Activated T-helper 17 cell treated with anti-CD3 and anti-CD28 coated beads, Interleukin-2, amount 50 U/mL, for 72 hours (primary cell): ENCODE measurements around the gene IL11RA. TPM values are rescaled to one million over a fixed set of nuclear protein-coding genes. Genes with fewer than 3 reads are reported as not detected.
A peak's percentile ranks its signal among the peaks of the same experiment; 100 is the strongest.

Source experiments
- ATAC-seq: fragments of 150-1000 bp; cut with Tn5 transposase; replicated peaks from 2 replicates; pipeline ENCODE4 v1.10.0; 2021; ENCODE audit warnings: mild to moderate bottlenecking, moderate library complexity
- H3K27ac Mint-ChIP-seq: one replicate; pipeline ENCODE4 v1.8.0; 2022; ENCODE audit warnings: mixed read lengths
- H3K27me3 Mint-ChIP-seq: one replicate; pipeline ENCODE4 v1.8.0; 2022; ENCODE audit warnings: mixed read lengths
- H3K36me3 Mint-ChIP-seq: one replicate; pipeline ENCODE4 v1.8.0; 2022; ENCODE audit warnings: low read depth, mild to moderate bottlenecking, mixed read lengths
- H3K4me1 Mint-ChIP-seq: one replicate; pipeline ENCODE4 v1.8.0; 2022; ENCODE audit warnings: mixed read lengths
- H3K4me3 Mint-ChIP-seq: one replicate; pipeline ENCODE4 v1.8.0; 2022; ENCODE audit warnings: mild to moderate bottlenecking, mixed read lengths
- H3K9me3 Mint-ChIP-seq: one replicate; pipeline ENCODE4 v1.8.0; 2022; ENCODE audit warnings: mixed read lengths
- total RNA-seq, 2 donors: library from RNA; stranded (reverse); gene quantifications; one replicate each; pipeline ENCODE4 v1.2.3, GENCODE V29; 2022

Gene IL11RA
- total RNA-seq, 2 donors from 2014 or later = 30.4 to 48.9 TPM

- Mint-ChIP-seq H3K4me1 (peaks cover 18% of the 10 kb centered on the region), H3K36me3 (no peaks in the 10 kb centered on the region), H3K27ac (no peak overlapping the region), H3K9me3 (no peaks in the 10 kb centered on the region), H3K27me3 (peaks cover 45% of the 10 kb centered on the region), H3K4me3 (peak overlapping the region; percentile 38)
- ATAC-seq = no peak
Measured at GRCh38 chr9:34623374-34624235, 28.4 kb upstream of the IL11RA start.

GRCh38 chr9:34624475-34625185, 27.4 kb upstream of the IL11RA start:
- ATAC-seq = no peak
- H3K4me3 Mint-ChIP-seq = no peak overlapping the region
- no peaks in the 10 kb centered on the region for H3K9me3 Mint-ChIP-seq
- H3K4me1 Mint-ChIP-seq = peaks cover 12% of the 10 kb centered on the region
- H3K27ac Mint-ChIP-seq = no peak overlapping the region
- peaks cover 50% of the 10 kb centered on the region for H3K27me3 Mint-ChIP-seq
- no peaks in the 10 kb centered on the region for H3K36me3 Mint-ChIP-seq

- no peak overlapping the region for H3K4me3 Mint-ChIP-seq
- H3K36me3 Mint-ChIP-seq = no peaks in the 10 kb centered on the region
- no peak for ATAC-seq
- peaks cover 52% of the 10 kb centered on the region for H3K27me3 Mint-ChIP-seq
- no peak overlapping the region for H3K27ac Mint-ChIP-seq
- no peaks in the 10 kb centered on the region for H3K9me3 Mint-ChIP-seq
- peaks cover 8% of the 10 kb centered on the region for H3K4me1 Mint-ChIP-seq
Measured at GRCh38 chr9:34625186-34625486, 26.8 kb upstream of the IL11RA start.

DNA sequence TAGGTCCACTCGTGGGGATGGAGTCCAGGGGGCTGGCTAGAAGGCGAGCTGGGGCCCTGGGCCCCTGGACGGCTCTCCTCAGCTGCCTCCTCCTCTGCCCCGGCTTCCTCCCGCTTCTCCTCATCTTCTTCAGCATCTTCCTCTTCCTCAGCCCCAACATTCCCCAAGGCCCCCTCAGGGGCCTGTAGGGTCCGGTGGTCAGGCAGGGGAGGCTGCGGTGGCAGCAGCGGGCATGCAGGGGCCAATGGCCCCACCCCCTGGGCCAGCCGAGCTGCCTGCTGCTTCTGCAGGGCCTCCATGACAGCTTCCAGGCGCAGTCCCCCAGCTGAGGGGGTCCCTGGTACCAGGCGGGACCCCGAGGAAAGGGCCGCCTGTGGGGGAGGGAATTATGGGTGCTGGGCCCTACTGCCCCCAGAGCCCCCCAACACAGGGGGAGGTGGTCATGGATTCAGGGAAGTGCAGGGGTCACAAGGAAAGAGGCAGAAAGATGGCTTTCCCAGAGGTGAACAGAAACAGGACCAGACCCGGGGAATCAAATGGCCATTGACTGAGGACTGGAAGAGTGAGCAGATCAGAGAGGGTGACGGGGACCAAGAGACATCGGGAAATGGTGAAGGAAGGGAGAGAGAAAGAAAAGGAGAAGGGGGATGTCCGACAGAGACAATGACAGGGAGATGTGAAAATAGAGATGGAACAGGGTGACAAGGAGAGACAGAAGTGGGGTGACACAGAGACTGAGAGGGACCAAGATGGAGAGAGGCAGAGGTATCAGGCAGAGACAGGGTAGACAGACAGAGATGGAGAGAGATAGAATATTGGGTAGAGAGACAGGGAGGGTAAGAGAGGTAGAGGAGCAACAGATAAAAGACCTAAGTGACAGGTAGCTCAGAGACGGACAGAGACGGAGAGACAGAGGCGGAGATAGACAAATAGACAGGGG, 24.0 kb upstream of the IL11RA start:
- no peak for ATAC-seq
- peak overlapping the region; percentile 72 for H3K4me3 Mint-ChIP-seq
- H3K36me3 Mint-ChIP-seq = no peaks in the 10 kb centered on the region
- no peaks in the 10 kb centered on the region for H3K9me3 Mint-ChIP-seq
- H3K27ac Mint-ChIP-seq = no peak overlapping the region
- peaks cover 50% of the 10 kb centered on the region for H3K27me3 Mint-ChIP-seq
- peaks cover 12% of the 10 kb centered on the region for H3K4me1 Mint-ChIP-seq

- Mint-ChIP-seq H3K4me3 (peak within 1 kb of the TSS; percentile 72), H3K27me3 (peaks cover 45% of the 10 kb centered on the region), H3K9me3 (no peaks in the 10 kb centered on the region), H3K36me3 (no peaks in the 10 kb centered on the region), H3K4me1 (peaks cover 12% of the 10 kb centered on the region), H3K27ac (no peak within 1 kb of the TSS)
- peak; percentile 88 for ATAC-seq
Measured at GRCh38 chr9:34628656-34629490, 23.1 kb upstream of the IL11RA start, which contains the start of gene ARID3C. Gene ARID3C, minus strand, starts transcription at chr9:34629066. Its CDS starts 1,052 bp downstream, at chr9:34628014.

GRCh38 chr9:34629491-34629808, 22.5 kb upstream of the IL11RA start:
- Mint-ChIP-seq H3K27ac (no peak overlapping the region), H3K27me3 (peaks cover 42% of the 10 kb centered on the region)
- no peak for ATAC-seq

DNA sequence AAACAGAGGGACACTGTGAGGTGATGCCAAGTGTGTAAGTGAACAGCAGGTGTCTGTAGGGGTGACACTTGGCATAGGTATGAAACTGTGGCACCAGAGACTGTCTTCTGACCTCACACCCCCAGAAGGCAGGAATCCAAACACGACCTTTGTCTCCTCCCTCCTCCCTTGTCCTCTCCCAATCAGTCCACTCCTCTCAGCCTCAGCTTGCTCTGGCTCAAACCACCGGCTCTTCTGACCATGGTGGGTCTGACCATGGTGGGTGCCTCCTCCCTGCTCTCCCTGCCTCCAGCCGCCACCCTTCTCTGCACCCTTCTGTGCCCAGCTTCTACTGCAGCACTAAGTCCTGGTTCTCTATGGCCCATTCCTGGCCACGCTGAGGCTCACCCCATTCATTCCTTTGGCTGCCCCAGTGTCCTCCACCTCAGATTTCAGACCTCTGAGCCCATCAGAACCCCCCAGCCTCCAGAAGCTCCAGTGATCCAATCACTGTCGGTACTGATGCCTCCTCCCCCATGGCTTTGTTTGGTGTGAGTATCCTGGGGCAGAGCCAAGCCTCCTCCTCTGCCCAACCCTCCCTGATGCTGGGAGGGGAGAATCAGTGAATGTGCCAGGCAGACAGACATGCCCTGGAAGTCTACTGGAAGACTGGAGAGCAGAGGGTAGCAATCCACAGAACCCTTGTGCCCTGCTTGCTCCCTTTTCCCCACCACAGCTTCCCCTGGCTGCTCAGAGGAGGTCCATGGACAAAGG, 21.4 kb upstream of the IL11RA start:
- Mint-ChIP-seq H3K9me3 (no peaks in the 10 kb centered on the region), H3K4me3 (peak overlapping the region; percentile 72), H3K27ac (no peak overlapping the region), H3K36me3 (peaks cover 17% of the 10 kb centered on the region), H3K4me1 (peaks cover 16% of the 10 kb centered on the region), H3K27me3 (peaks cover 39% of the 10 kb centered on the region)
- no peak for ATAC-seq

More at GRCh38 chr9:34629491-34629808, 22.5 kb upstream of the IL11RA start:
- Mint-ChIP-seq H3K9me3 (no peaks in the 10 kb centered on the region), H3K4me1 (peaks cover 12% of the 10 kb centered on the region), H3K36me3 (peaks cover 6% of the 10 kb centered on the region), H3K4me3 (peak overlapping the region; percentile 72)

DNA sequence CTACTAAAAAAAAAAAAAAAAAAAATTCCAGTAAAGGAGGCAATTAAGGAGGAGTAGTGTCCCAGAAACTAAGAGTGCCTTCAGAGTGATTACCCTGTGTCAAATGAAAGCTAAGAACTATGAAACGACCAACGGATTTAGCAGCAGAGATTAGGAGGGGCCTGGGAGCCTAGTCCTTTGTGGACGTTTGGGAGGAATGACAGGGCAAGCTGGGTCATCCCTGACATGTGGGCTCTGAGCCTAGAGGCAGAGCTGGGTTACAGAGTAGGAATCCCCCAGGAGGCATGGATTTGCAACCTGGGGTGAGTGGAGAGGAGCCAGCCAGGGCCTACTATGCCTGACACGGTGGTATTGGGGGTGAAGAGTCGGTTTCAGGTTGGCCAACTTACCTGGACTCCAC, 18.8 kb upstream of the IL11RA start:
- ATAC-seq = no peak
- peaks cover 18% of the 10 kb centered on the region for H3K27me3 Mint-ChIP-seq

DNA sequence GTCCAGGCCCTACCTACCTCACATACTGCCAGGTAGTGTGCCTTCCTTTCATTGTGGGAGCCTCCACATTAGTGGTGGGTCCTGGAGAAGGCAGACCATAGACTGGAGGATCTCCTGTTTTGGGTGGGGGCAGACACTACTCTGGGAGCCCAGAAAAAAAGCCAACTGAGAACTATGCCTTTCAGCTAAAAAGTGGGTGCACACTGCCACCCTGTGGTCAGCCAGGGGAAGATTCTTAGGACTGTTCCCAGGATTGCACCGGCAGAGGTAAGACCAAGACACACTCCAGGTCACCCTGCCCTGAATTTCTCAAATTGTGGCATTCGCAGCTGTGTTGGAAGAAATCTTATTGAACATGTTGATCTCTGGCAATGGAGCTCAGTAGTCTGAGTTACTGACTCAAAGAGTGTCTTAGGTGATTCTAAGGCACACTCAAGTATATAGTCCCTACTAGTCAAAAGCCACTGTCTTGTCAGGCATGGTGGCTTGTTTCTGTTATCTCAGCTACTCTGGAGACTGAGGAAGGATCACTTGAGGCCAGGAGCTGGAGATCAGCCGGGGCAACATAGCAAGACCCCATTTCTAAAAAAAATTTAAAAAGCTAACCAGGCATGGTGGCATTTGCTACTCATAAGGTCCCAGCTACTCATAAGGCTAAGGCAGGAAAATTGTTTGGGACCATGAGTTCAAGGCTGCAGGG, 18.0 kb upstream of the IL11RA start:
- H3K27me3 Mint-ChIP-seq = peaks cover 12% of the 10 kb centered on the region
- no peaks in the 10 kb centered on the region for H3K9me3 Mint-ChIP-seq
- H3K27ac Mint-ChIP-seq = no peak overlapping the region
- H3K4me1 Mint-ChIP-seq = peaks cover 21% of the 10 kb centered on the region
- H3K36me3 Mint-ChIP-seq = peaks cover 32% of the 10 kb centered on the region
- ATAC-seq = peak; percentile 20
- no peak overlapping the region for H3K4me3 Mint-ChIP-seq

More for the DNA sequence above, 18.8 kb upstream of the IL11RA start:
- Mint-ChIP-seq H3K9me3 (no peaks in the 10 kb centered on the region), H3K4me1 (peaks cover 21% of the 10 kb centered on the region), H3K27ac (no peak overlapping the region), H3K36me3 (peaks cover 32% of the 10 kb centered on the region), H3K4me3 (no peak overlapping the region)

DNA sequence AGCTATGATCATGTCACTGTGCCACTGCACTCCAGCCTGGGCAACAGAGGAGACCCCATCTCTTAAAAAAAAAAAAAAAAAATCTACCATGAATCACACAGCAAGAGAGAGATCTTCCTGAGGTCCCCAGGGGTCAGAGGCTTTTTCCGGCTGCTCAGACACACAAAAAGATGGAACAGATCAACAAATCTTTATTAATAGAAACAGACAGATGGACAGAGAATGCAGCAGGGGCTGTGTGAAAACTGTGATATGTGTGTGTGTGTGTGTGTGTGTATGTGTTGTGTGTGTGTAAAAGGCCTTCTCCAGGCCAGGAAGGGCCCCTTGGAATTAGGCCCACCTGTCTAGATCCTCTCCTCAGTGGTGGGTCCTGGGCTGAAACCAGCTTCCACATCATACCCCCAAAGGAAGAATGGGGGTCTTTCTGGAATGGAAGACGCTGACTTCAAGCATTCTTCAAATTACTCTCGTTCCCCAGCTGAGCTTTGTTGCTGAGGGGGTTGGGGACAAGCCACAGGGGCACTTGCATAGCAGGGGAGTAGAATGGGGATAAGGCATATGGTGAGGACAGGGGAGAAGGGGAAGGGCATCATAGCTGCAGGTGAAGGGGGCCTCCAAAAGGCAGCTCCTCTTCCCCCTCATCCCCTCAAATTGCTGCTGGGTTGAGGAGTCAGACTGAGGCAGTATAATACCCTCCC, 17.3 kb upstream of the IL11RA start:
- ATAC-seq = no peak
- no peak overlapping the region for H3K27ac Mint-ChIP-seq
- no peaks in the 10 kb centered on the region for H3K9me3 Mint-ChIP-seq
- H3K27me3 Mint-ChIP-seq = peaks cover 8% of the 10 kb centered on the region
- H3K36me3 Mint-ChIP-seq = peaks cover 32% of the 10 kb centered on the region
- H3K4me3 Mint-ChIP-seq = no peak overlapping the region
- H3K4me1 Mint-ChIP-seq = peaks cover 21% of the 10 kb centered on the region

GRCh38 chr9:34635556-34635955, 16.4 kb upstream of the IL11RA start:
- Mint-ChIP-seq H3K27ac (no peak overlapping the region), H3K4me1 (peaks cover 19% of the 10 kb centered on the region)

GRCh38 chr9:34636791-34637355, 15.1 kb upstream of the IL11RA start:
- Mint-ChIP-seq H3K9me3 (no peaks in the 10 kb centered on the region), H3K4me3 (peak overlapping the region; percentile 92), H3K27ac (peak overlapping the region; percentile 98), H3K4me1 (peaks cover 17% of the 10 kb centered on the region), H3K27me3 (no peaks in the 10 kb centered on the region), H3K36me3 (peaks cover 32% of the 10 kb centered on the region)
- peak; percentile 28 for ATAC-seq

More at GRCh38 chr9:34635556-34635955, 16.4 kb upstream of the IL11RA start:
- Mint-ChIP-seq H3K27me3 (peaks cover 2% of the 10 kb centered on the region), H3K4me3 (peak overlapping the region; percentile 92), H3K36me3 (peaks cover 32% of the 10 kb centered on the region), H3K9me3 (no peaks in the 10 kb centered on the region)
- ATAC-seq = no peak
